H9 (cell line): ENCODE results near the gene C10orf143. TPM values are rescaled to one million over a fixed set of nuclear protein-coding genes. Genes with fewer than 3 reads are reported as not detected.

Experiments used
- DNase-seq: peaks from one replicate; pipeline ENCODE4 v3.0.0-alpha.2; 2017
- H2AFZ ChIP-seq: one replicate; pipeline ENCODE4 v1.6.1; 2013; ENCODE audit warnings: mild to moderate bottlenecking, low read length, control low read depth, moderate library complexity
- H2AK5ac ChIP-seq: 2 replicates; pipeline ENCODE4 v1.6.1; 2013; ENCODE audit warnings: low read length, control low read depth, mixed read lengths; ENCODE audit not compliant: insufficient read length
- H2BK120ac ChIP-seq: one replicate; pipeline ENCODE4 v1.6.1; 2013; ENCODE audit warnings: low read depth, mild to moderate bottlenecking, low read length, control low read depth, inconsistent platforms; ENCODE audit not compliant: poor library complexity, severe bottlenecking
- H2BK12ac ChIP-seq: 2 replicates; pipeline ENCODE4 v1.6.1; 2013; ENCODE audit warnings: low read length, control low read depth, mixed read lengths, low read depth; ENCODE audit not compliant: insufficient read length
- H2BK15ac ChIP-seq: 2 replicates; pipeline ENCODE4 v1.6.1; 2013; ENCODE audit warnings: low read depth, low read length, control low read depth
- H2BK20ac ChIP-seq: one replicate; pipeline ENCODE4 v1.6.1; 2013; ENCODE audit warnings: low read depth, mild to moderate bottlenecking, low read length, control low read depth, inconsistent platforms; ENCODE audit not compliant: poor library complexity, severe bottlenecking
- H2BK5ac ChIP-seq: 2 replicates; pipeline ENCODE4 v1.6.1; 2013; ENCODE audit warnings: low read length, control low read depth, mixed read lengths; ENCODE audit not compliant: insufficient read length
- H3K14ac ChIP-seq: 2 replicates; pipeline ENCODE4 v1.6.1; 2013; ENCODE audit warnings: low read length, control low read depth; ENCODE audit not compliant: insufficient read depth
- H3K18ac ChIP-seq: 2 replicates; pipeline ENCODE4 v1.6.1; 2013; ENCODE audit warnings: low read depth, mild to moderate bottlenecking, mixed read lengths, low read length, control low read depth; ENCODE audit not compliant: insufficient read length
- H3K23ac ChIP-seq: 2 replicates; pipeline ENCODE4 v1.6.1; 2013; ENCODE audit warnings: low read length, control low read depth, mixed read lengths, low read depth; ENCODE audit not compliant: insufficient read length
- H3K23me2 ChIP-seq: 2 replicates; pipeline ENCODE4 v1.6.1; 2013; ENCODE audit warnings: low read depth, mild to moderate bottlenecking, mixed read lengths, low read length, control low read depth; ENCODE audit not compliant: insufficient read length, poor library complexity, severe bottlenecking
- H3K27ac ChIP-seq: 2 replicates; pipeline ENCODE4 v1.5.1; 2013; ENCODE audit warnings: low read length, control low read depth, mixed read lengths, low read depth; ENCODE audit not compliant: insufficient read length
- H3K27me3 ChIP-seq: 2 replicates; pipeline ENCODE4 v1.6.1; 2013; ENCODE audit warnings: low read length, control low read depth, inconsistent platforms; ENCODE audit not compliant: insufficient read depth
- H3K4ac ChIP-seq: 2 replicates; pipeline ENCODE4 v1.6.1; 2013; ENCODE audit warnings: low read depth, mild to moderate bottlenecking, control low read depth, inconsistent platforms, low read length, moderate library complexity
- H3K4me1 ChIP-seq: 2 replicates; pipeline ENCODE4 v1.6.1; 2013; ENCODE audit warnings: low read length, control low read depth, inconsistent platforms; ENCODE audit not compliant: insufficient read depth
- H3K4me2 ChIP-seq: 2 replicates; pipeline ENCODE4 v1.6.1; 2013; ENCODE audit warnings: low read length, control low read depth, mixed read lengths; ENCODE audit not compliant: insufficient read length, insufficient read depth
- H3K56ac ChIP-seq: 2 replicates; pipeline ENCODE4 v1.6.1; 2013; ENCODE audit warnings: low read depth, mild to moderate bottlenecking, mixed read lengths, low read length, control low read depth; ENCODE audit not compliant: insufficient read length
- H3K79me1 ChIP-seq: 2 replicates; pipeline ENCODE4 v1.6.1; 2013; ENCODE audit warnings: low read depth, mild to moderate bottlenecking, moderate library complexity, low read length, control low read depth, inconsistent platforms; ENCODE audit not compliant: insufficient read depth, poor library complexity, severe bottlenecking
- H3K79me2 ChIP-seq: 2 replicates; pipeline ENCODE4 v1.6.1; 2013; ENCODE audit warnings: low read length, control low read depth, inconsistent platforms; ENCODE audit not compliant: insufficient read depth
- H3K9ac ChIP-seq: 2 replicates; pipeline ENCODE4 v1.6.1; 2013; ENCODE audit warnings: low read length, control low read depth, mixed read lengths; ENCODE audit not compliant: insufficient read length; ENCODE audit errors: extremely low read depth
- H3K9me3 ChIP-seq: one replicate; pipeline ENCODE4 v1.6.1; 2013; ENCODE audit warnings: low read depth, low read length, inconsistent platforms; ENCODE audit not compliant: control insufficient read depth
- H3T11ph ChIP-seq: one replicate; pipeline ENCODE4 v1.6.1; 2013; ENCODE audit warnings: mild to moderate bottlenecking, low read length, control low read depth, inconsistent platforms
- H4K20me1 ChIP-seq: one replicate; pipeline ENCODE4 v1.6.1; 2013; ENCODE audit not compliant: control insufficient read depth, insufficient read length, insufficient read depth
- H4K5ac ChIP-seq: 2 replicates; pipeline ENCODE4 v1.6.1; 2013; ENCODE audit warnings: low read depth, mild to moderate bottlenecking, mixed read lengths, low read length, control low read depth; ENCODE audit not compliant: insufficient read length
- H4K8ac ChIP-seq: replicated peaks from 2 replicates; pipeline ENCODE4 v1.6.1; 2013; ENCODE audit warnings: low read length, control low read depth, mixed read lengths, low read depth; ENCODE audit not compliant: insufficient read length
- H4K91ac ChIP-seq: 2 replicates; pipeline ENCODE4 v1.6.1; 2013; ENCODE audit warnings: low read depth, mild to moderate bottlenecking, moderate library complexity, mixed read lengths, low read length, control low read depth; ENCODE audit not compliant: insufficient read length
- H3K27ac Mint-ChIP-seq, 3 experiments: 2 replicates in 2 of 3; 3 replicates in 1 of 3; pipeline ENCODE4 v1.8.0; 2020 to 2021; ENCODE audit warnings: mixed read lengths in 3 of 3, mild to moderate bottlenecking in 1 of 3, moderate library complexity in 1 of 3
- H3K27me3 Mint-ChIP-seq: 2 replicates; pipeline ENCODE4 v1.8.0; 2021; ENCODE audit warnings: low read depth, mild to moderate bottlenecking, moderate library complexity, mixed read lengths
- H3K36me3 Mint-ChIP-seq, 3 experiments: 2 replicates in 2 of 3; 3 replicates in 1 of 3; pipeline ENCODE4 v1.8.0; 2020 to 2021; ENCODE audit warnings: low read depth in 3 of 3, mixed read lengths in 3 of 3; ENCODE audit not compliant: insufficient read depth in 1 of 3
- H3K4me1 Mint-ChIP-seq, 2 experiments: 2 replicates each; pipeline ENCODE4 v1.8.0; 2020; ENCODE audit warnings: mixed read lengths in 2 of 2
- H3K4me3 Mint-ChIP-seq, 2 experiments: 2 replicates in 1 of 2; 3 replicates in 1 of 2; pipeline ENCODE4 v1.8.0; 2020 to 2021; ENCODE audit warnings: mild to moderate bottlenecking in 2 of 2, mixed read lengths in 2 of 2, moderate library complexity in 1 of 2
- H3K9me3 Mint-ChIP-seq, 2 experiments: 2 replicates in 1 of 2; 3 replicates in 1 of 2; pipeline ENCODE4 v1.8.0; 2020; ENCODE audit warnings: mild to moderate bottlenecking in 2 of 2, mixed read lengths in 2 of 2, moderate library complexity in 1 of 2
- WGBS: extraction: QIAGEN DNeasy Blood & Tissue Kit; methylation state at CpG from one replicate; pipeline ENCODE4 v1.1.7; 2013; ENCODE audit warnings: missing lambda C conversion rate, low lambda C conversion rate, mixed read lengths; ENCODE audit not compliant: insufficient read length; ENCODE audit errors: extremely low coverage; 5-methylcytosine and 5-hydroxymethylcytosine counted together
- total RNA-seq: library from RNA; stranded (reverse); gene quantifications from 2 replicates; pipeline ENCODE4 v1.2.1, GENCODE V29; 2021
- TF ChIP-seq, protein P1 (sequence below): fragments of 200-600 bp; sonication (generic); conservative IDR thresholded peaks from 3 replicates; pipeline ENCODE4 v1.8.0; 2021; ENCODE audit warnings: antibody characterized with exemption, mild to moderate bottlenecking

Gene C10orf143
- total RNA-seq, 1 experiment from 2014 or later, result 0.94 TPM

DNA sequence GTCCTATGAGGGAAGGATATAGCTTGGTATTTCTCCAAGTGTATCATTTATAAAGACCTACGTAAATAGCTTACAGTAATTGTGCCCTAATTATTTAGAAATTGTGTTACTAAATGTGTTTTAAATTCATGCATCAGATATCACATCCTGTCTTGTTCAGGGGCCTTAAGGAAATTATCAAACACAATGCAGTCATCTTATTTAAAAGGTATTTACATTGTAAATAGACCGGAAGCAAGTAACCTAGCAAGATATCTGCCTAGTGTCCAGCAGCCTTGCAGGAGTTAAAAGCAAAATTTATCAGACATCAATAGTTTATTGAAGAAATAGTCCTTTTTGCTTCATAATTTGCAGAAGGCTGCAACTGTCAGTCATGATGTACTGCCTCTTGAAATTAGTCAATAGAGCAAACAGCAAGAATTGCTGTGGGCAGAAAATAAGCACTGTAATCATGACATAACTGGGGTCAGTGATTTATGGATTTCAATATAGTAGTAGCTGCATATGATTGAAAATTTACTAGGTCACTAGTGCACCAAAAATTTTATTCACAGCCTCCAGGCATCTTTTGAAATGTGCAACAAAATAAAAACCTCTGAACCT is 48.7 kb upstream of the C10orf143 start:
- Histone ChIP-seq H2BK12ac (no peak overlapping the region), H3K4me1 (peaks cover 3% of the 10 kb centered on the region), H3T11ph (no peak overlapping the region), H3K27ac (no peak overlapping the region), H4K8ac (no peak overlapping the region), H3K23ac (no peak overlapping the region), H3K9ac (no peak overlapping the region), H2BK120ac (no peak overlapping the region), H3K4me2 (no peak overlapping the region), H2AK5ac (no peak overlapping the region), H3K4ac (no peak overlapping the region), H3K9me3 (no peaks in the 10 kb centered on the region), H3K27me3 (no peaks in the 10 kb centered on the region), H3K14ac (no peak overlapping the region), H4K91ac (no peak overlapping the region), H3K18ac (no peak overlapping the region), H4K5ac (no peak overlapping the region), H2BK15ac (no peak overlapping the region), H3K79me1 (peaks cover 18% of the 10 kb centered on the region), H2BK20ac (no peak overlapping the region), H3K23me2 (no peaks in the 10 kb centered on the region), H3K79me2 (peaks cover 17% of the 10 kb centered on the region; the same call in 1 of the 2 replicates), H2AFZ (no peak overlapping the region), H3K56ac (no peak overlapping the region), H4K20me1 (no peaks in the 10 kb centered on the region), H2BK5ac (no peak overlapping the region)
- H3K36me3 Mint-ChIP-seq, result peaks cover 23 to 46% (median 31%) of the 10 kb centered on the region in 3 experiments
- H3K4me3 Mint-ChIP-seq, result no peak overlapping the region
- DNase-seq, result no peak
- no peak overlapping the region for H3K27ac Mint-ChIP-seq
- TF ChIP-seq, protein P1, sequence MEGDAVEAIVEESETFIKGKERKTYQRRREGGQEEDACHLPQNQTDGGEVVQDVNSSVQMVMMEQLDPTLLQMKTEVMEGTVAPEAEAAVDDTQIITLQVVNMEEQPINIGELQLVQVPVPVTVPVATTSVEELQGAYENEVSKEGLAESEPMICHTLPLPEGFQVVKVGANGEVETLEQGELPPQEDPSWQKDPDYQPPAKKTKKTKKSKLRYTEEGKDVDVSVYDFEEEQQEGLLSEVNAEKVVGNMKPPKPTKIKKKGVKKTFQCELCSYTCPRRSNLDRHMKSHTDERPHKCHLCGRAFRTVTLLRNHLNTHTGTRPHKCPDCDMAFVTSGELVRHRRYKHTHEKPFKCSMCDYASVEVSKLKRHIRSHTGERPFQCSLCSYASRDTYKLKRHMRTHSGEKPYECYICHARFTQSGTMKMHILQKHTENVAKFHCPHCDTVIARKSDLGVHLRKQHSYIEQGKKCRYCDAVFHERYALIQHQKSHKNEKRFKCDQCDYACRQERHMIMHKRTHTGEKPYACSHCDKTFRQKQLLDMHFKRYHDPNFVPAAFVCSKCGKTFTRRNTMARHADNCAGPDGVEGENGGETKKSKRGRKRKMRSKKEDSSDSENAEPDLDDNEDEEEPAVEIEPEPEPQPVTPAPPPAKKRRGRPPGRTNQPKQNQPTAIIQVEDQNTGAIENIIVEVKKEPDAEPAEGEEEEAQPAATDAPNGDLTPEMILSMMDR, result no peak
- H3K9me3 Mint-ChIP-seq, result no peaks in the 10 kb centered on the region; a peak in 2 of 5 replicates
- H3K27me3 Mint-ChIP-seq, result no peaks in the 10 kb centered on the region
- H3K4me1 Mint-ChIP-seq, result peaks cover 35 to 36% of the 10 kb centered on the region in 2 experiments
- no CpG with 5 or more reads among the region's 2 CpGs for WGBS
